ENCODE measurements around the gene ABCA6.

Gene ABCA6

GRCh38 chr17:69047368-69048263, 94.1 kb downstream of the ABCA6 start:
- peak; percentile 48 to 65 (median 63) for DNase-seq

- DNase-seq: no peak
These were observed 95.4 kb downstream of the ABCA6 start for GRCh38 chr17:69046121-69046807.

- DNase-seq: no peak
These were observed 96.0 kb downstream of the ABCA6 start for GRCh38 chr17:69045646-69046045.

GRCh38 chr17:69044371-69044770, 97.3 kb downstream of the ABCA6 start:
- no peak for DNase-seq

- DNase-seq: peak in 2 of 3 donors; percentile 40
These were observed 98.5 kb downstream of the ABCA6 start for GRCh38 chr17:69043098-69043734.

GRCh38 chr17:69042308-69042707, 99.4 kb downstream of the ABCA6 start:
- no peak for DNase-seq

- no peak for DNase-seq
These were observed 109.9 kb downstream of the ABCA6 start for GRCh38 chr17:69031839-69032238.

GRCh38 chr17:69030169-69030568, 111.5 kb downstream of the ABCA6 start:
- DNase-seq: no peak
